Smooth muscle cell (in vitro differentiated cells): ENCODE measurements around the gene MKS1. TPM values are rescaled to one million over a fixed set of nuclear protein-coding genes. Genes with fewer than 3 reads are reported as not detected.

ENCODE experiments used
- DNase-seq: peaks from one replicate; lab custom pipeline; 2025; ENCODE audit not compliant: unreplicated experiment; lab: John Stamatoyannopoulos, UW
- H2AFZ ChIP-seq: fragments of 200-600 bp; sonication (generic); 2 replicates; pipeline ENCODE4 v1.6.0; 2016; ENCODE audit warnings: antibody characterized with exemption, low read depth, mild to moderate bottlenecking
- H3F3A ChIP-seq: fragments of 200-600 bp; sonication (generic); 2 replicates; pipeline ENCODE4 v1.6.0; 2017; ENCODE audit warnings: antibody characterized with exemption, low read depth
- H3K27ac ChIP-seq: fragments of 200-600 bp; sonication (generic); 2 replicates; pipeline ENCODE4 v1.5.1; 2016; ENCODE audit warnings: low read depth, mild to moderate bottlenecking
- H3K27me3 ChIP-seq: fragments of 200-600 bp; sonication (generic); 2 replicates; pipeline ENCODE4 v1.6.1; 2016; ENCODE audit warnings: low read depth, mild to moderate bottlenecking
- H3K36me3 ChIP-seq: fragments of 200-600 bp; sonication (generic); 2 replicates; pipeline ENCODE4 v1.5.1; 2016; ENCODE audit warnings: low read depth
- H3K4me1 ChIP-seq: fragments of 200-600 bp; sonication (generic); 2 replicates; pipeline ENCODE4 v1.5.1; 2016; ENCODE audit warnings: low read depth
- H3K4me2 ChIP-seq: fragments of 200-600 bp; sonication (generic); 2 replicates; pipeline ENCODE4 v1.6.0; 2016; ENCODE audit warnings: mild to moderate bottlenecking
- H3K4me3 ChIP-seq: fragments of 200-600 bp; sonication (generic); 2 replicates; pipeline ENCODE4 v1.5.1; 2016; ENCODE audit warnings: mild to moderate bottlenecking
- H3K79me2 ChIP-seq: fragments of 200-600 bp; sonication (generic); 2 replicates; pipeline ENCODE4 v1.6.0; 2016; ENCODE audit warnings: low read depth, mild to moderate bottlenecking
- H3K9ac ChIP-seq: fragments of 200-600 bp; sonication (generic); 2 replicates; pipeline ENCODE4 v1.6.0; 2016; ENCODE audit warnings: low read depth
- H3K9me3 ChIP-seq: fragments of 200-600 bp; sonication (generic); replicated peaks from 2 replicates; pipeline ENCODE4 v1.5.1; 2016; ENCODE audit warnings: low read depth
- H4K20me1 ChIP-seq: fragments of 200-600 bp; sonication (generic); 2 replicates; pipeline ENCODE4 v1.6.0; 2016; ENCODE audit warnings: low read depth
- WGBS: methylation state at CpG from one replicate; pipeline ENCODE4 v1.1.7; 2016; ENCODE audit warnings: low lambda C conversion rate; 5-methylcytosine and 5-hydroxymethylcytosine counted together
- polyA plus RNA-seq: library from polyadenylated mRNA; unstranded; fragments of >200 nt; fragmentation: Nextera tagmentation; extraction: Ambion mirVana; gene quantifications from 2 replicates; pipeline ENCODE4 v1.2.1, GENCODE V29; 2016
- total RNA-seq: library from RNA; depleted of rRNA; stranded (reverse); fragments of >200 nt; gene quantifications from 2 replicates; pipeline ENCODE4 v1.2.3, GENCODE V29; 2014
- TF ChIP-seq, protein P1 (sequence below): fragments of 200-600 bp; sonication (generic); IDR thresholded peaks from 2 replicates; pipeline ENCODE4 v1.5.1; 2017; ENCODE audit warnings: borderline replicate concordance, mild to moderate bottlenecking, antibody characterized with exemption; ENCODE audit not compliant: insufficient read depth, poor library complexity, severe bottlenecking

Gene MKS1
- total and polyA plus RNA-seq, 2 experiments from 2014 or later = 15.6 to 22.8 TPM

DNA sequence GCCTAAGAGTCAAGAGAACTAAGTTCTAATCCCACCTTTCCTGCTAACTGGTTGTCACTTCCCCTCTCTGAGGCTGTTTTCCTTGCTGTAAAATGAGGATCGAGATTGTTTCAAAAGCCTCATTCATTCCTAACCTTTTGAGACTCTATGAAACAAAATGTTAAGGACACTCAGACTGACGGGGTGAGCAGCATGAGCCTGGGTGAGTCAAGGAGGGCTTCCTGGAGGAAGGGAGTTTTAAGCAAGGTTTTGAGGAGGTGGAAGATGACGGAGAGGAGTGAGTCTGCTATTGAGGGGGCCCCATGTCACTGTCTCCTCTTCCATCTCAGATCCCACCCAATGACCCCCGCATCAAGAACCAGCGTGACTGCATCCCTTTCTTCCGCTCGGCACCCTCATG lies 22.4 kb downstream of the MKS1 start:
- WGBS = 85% methylated on average over 7 of the region's 7 CpGs
- Histone ChIP-seq H3K27me3 (peaks cover 21% of the 10 kb centered on the region), H2AFZ (no peak overlapping the region), H3K9me3 (no peaks in the 10 kb centered on the region), H3K79me2 (no peaks in the 10 kb centered on the region), H3K4me1 (no peaks in the 10 kb centered on the region), H3K36me3 (no peaks in the 10 kb centered on the region), H4K20me1 (no peaks in the 10 kb centered on the region), H3K27ac (no peak overlapping the region), H3F3A (no peaks in the 10 kb centered on the region), H3K4me3 (no peak overlapping the region), H3K9ac (no peak overlapping the region), H3K4me2 (no peak overlapping the region)
- no peak for DNase-seq
- TF ChIP-seq, protein P1, sequence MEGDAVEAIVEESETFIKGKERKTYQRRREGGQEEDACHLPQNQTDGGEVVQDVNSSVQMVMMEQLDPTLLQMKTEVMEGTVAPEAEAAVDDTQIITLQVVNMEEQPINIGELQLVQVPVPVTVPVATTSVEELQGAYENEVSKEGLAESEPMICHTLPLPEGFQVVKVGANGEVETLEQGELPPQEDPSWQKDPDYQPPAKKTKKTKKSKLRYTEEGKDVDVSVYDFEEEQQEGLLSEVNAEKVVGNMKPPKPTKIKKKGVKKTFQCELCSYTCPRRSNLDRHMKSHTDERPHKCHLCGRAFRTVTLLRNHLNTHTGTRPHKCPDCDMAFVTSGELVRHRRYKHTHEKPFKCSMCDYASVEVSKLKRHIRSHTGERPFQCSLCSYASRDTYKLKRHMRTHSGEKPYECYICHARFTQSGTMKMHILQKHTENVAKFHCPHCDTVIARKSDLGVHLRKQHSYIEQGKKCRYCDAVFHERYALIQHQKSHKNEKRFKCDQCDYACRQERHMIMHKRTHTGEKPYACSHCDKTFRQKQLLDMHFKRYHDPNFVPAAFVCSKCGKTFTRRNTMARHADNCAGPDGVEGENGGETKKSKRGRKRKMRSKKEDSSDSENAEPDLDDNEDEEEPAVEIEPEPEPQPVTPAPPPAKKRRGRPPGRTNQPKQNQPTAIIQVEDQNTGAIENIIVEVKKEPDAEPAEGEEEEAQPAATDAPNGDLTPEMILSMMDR = no peak

DNA sequence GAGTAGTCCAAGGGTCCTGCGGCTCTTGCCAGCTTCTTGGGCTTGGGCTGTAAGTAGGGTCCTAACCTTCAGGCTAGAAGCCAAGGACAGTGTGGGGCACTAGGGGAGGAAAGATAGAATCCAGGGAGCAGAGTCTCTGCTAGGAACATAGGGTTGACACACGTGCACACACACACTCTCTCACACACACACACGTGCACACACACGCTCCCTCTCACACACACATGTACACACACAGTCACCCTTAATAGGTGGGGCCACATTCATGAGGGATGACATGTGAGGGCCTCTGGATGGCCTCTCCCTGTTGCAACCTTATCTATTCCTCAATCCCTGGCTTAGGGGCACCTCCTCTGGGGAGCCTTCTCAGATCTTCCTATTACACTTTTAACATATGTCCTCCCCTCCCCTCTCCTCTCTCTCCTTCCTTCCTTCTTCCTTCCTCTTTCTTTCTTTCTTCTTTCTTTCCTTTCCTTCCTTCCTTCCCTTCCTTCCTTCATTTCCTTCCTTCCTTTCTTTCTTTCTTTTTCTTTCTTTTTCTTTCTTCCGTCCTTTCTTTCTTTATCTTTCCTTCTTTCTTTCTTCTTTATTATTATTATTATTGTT lies 23.4 kb downstream of the MKS1 start:
- H3F3A ChIP-seq = no peaks in the 10 kb centered on the region
- WGBS = 99% methylated on average over 5 of the region's 5 CpGs

DNA sequence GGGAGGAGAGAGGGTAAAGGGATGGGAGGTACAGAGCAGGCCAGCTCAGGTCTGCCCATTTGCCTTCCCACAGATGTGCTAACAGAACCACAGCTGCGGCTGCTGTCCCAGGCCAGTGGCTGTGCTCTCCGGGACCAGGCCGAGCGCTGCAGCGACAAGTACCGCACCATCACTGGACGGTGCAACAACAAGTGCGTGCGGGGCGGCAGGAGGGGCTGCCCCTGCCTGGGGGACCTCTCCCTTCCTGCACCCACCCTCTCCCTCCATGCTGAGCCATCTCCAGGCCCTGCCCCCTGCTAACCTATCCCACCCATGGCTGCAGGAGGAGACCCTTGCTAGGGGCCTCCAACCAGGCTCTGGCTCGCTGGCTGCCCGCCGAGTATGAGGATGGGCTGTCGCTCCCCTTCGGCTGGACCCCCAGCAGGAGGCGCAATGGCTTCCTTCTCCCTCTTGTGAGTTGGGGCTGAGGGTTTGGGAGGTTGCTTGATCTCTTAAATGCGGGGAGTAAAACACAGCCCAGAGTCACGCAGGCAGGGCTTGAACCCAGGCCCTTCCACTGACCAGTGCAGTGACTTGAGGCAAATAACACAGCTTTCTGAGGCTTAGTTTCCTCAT lies 25.3 kb downstream of the MKS1 start:
- H3K9ac ChIP-seq = no peak overlapping the region

More for the DNA sequence above, 23.4 kb downstream of the MKS1 start:
- TF ChIP-seq, protein P1 = no peak
- H3K27me3 ChIP-seq = peaks cover 21% of the 10 kb centered on the region
- H3K9ac ChIP-seq = no peak overlapping the region
- H3K9me3 ChIP-seq = no peaks in the 10 kb centered on the region
- no peak overlapping the region for H3K4me2 ChIP-seq
- no peak for DNase-seq
- H3K79me2 ChIP-seq = no peaks in the 10 kb centered on the region
- no peak overlapping the region for H2AFZ ChIP-seq
- no peak overlapping the region for H3K4me3 ChIP-seq
- H3K27ac ChIP-seq = no peak overlapping the region
- H3K4me1 ChIP-seq = no peaks in the 10 kb centered on the region
- no peaks in the 10 kb centered on the region for H4K20me1 ChIP-seq
- no peaks in the 10 kb centered on the region for H3K36me3 ChIP-seq

More for the DNA sequence above, 25.3 kb downstream of the MKS1 start:
- Histone ChIP-seq H4K20me1 (no peaks in the 10 kb centered on the region), H3K27me3 (peaks cover 17% of the 10 kb centered on the region), H3K27ac (no peak overlapping the region), H3K79me2 (no peaks in the 10 kb centered on the region), H3K4me1 (no peaks in the 10 kb centered on the region), H3K9me3 (no peaks in the 10 kb centered on the region), H3K4me2 (no peak overlapping the region), H3K36me3 (no peaks in the 10 kb centered on the region), H3F3A (no peaks in the 10 kb centered on the region), H3K4me3 (no peak overlapping the region), H2AFZ (no peak overlapping the region)
- TF ChIP-seq, protein P1 = no peak
- DNase-seq = no peak
- WGBS = 88% methylated on average over 18 of the region's 18 CpGs
